Mesodermal cell (in vitro differentiated cells): Measurements from ENCODE around the gene ECE1.
"Not testable (repeated sequence)": the region's sequence is repeated elsewhere in the genome, so short reads cannot be mapped to it uniquely, and the experiment has no call there.

Experiments used
- H3K27ac ChIP-seq: 2 replicates; pipeline ENCODE4 v1.7.0; 2013; ENCODE audit warnings: mild to moderate bottlenecking, low read depth, low read length, moderate library complexity; ENCODE audit not compliant: severe bottlenecking
- H3K36me3 ChIP-seq: 2 replicates; pipeline ENCODE4 v1.7.1; 2013; ENCODE audit warnings: mild to moderate bottlenecking, low read length, moderate library complexity; ENCODE audit not compliant: control insufficient read depth, insufficient read depth
- H3K4me1 ChIP-seq: one replicate; pipeline ENCODE4 v1.7.1; 2013; ENCODE audit warnings: mild to moderate bottlenecking, low read length; ENCODE audit not compliant: insufficient read depth, control insufficient read depth, poor library complexity, severe bottlenecking
- H3K4me3 ChIP-seq: 2 replicates; pipeline ENCODE4 v1.7.0; 2013; ENCODE audit warnings: low read length, control low read depth, mild to moderate bottlenecking; ENCODE audit not compliant: insufficient read depth, poor library complexity, severe bottlenecking; ENCODE audit errors: extremely low read depth
- H3K9me3 ChIP-seq: 2 replicates; pipeline ENCODE4 v1.7.1; 2013; ENCODE audit warnings: mild to moderate bottlenecking, low read length, moderate library complexity; ENCODE audit not compliant: control insufficient read depth
- WGBS, 2 experiments: methylation state at CpG; one replicate each; pipeline ENCODE4 v1.1.5; 2013; ENCODE audit warnings: missing lambda C conversion rate in 2 of 2; ENCODE audit not compliant: insufficient coverage in 2 of 2; 5-methylcytosine and 5-hydroxymethylcytosine counted together

The ECE1 gene

GRCh38 chr1:21289127-21289526, 1.1 kb downstream of the ECE1 start:
- H3K4me3 ChIP-seq, result peak overlapping the region; percentile 45
- 73 to 84% methylated on average over 6 to 8 of the region's 8 CpGs for WGBS, 2 experiments
- H3K9me3 ChIP-seq, result no peaks in the 10 kb centered on the region
- no peak overlapping the region for H3K27ac ChIP-seq
- H3K4me1 ChIP-seq, result peaks cover 13% of the 10 kb centered on the region
- peaks cover 13% of the 10 kb centered on the region for H3K36me3 ChIP-seq

GRCh38 chr1:21287905-21288514, 2.3 kb downstream of the ECE1 start:
- no peak overlapping the region for H3K4me3 ChIP-seq
- H3K27ac ChIP-seq, result no peak overlapping the region
- no peaks in the 10 kb centered on the region for H3K9me3 ChIP-seq
- 93 to 99% methylated on average over 8 of the region's 8 CpGs for WGBS, 2 experiments
- peaks cover 20% of the 10 kb centered on the region for H3K36me3 ChIP-seq
- peaks cover 10% of the 10 kb centered on the region for H3K4me1 ChIP-seq

DNA sequence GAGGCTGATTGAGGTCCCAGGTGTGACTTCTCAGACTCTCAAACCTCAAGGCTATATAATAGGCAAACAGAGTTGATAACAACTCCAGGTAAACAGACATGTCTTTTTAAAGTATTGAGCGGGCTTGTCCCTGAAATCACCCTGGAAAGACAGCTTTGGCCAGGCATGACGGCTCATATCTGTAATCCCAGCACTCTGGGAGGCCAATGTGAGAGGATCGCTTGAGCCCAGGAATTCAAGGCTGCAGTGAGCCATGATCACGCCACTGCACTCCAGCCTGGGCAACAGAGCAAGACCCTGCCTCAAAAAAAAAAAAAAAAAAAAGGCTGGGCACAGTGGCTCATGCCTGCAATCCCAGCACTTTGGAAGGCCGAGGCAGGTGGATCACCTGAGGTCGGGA, 4.9 kb downstream of the ECE1 start:
- WGBS, 2 experiments, result 93 to 100% methylated on average over 3 to 4 of the region's 6 CpGs
- H3K27ac ChIP-seq, H3K4me3 ChIP-seq, H3K9me3 ChIP-seq, H3K4me1 ChIP-seq: not testable (repeated sequence)
- H3K36me3 ChIP-seq, result peaks cover 25% of the 10 kb centered on the region

- no peaks in the 10 kb centered on the region for H3K9me3 ChIP-seq
- H3K4me3 ChIP-seq, result no peak overlapping the region
- no CpG with 5 or more reads among the region's 2 CpGs for WGBS, 2 experiments
- H3K36me3 ChIP-seq, result peaks cover 25% of the 10 kb centered on the region
- no peak overlapping the region for H3K27ac ChIP-seq
- H3K4me1 ChIP-seq, result peaks cover 6% of the 10 kb centered on the region
Observed at GRCh38 chr1:21285055-21285372, 5.2 kb downstream of the ECE1 start.

DNA sequence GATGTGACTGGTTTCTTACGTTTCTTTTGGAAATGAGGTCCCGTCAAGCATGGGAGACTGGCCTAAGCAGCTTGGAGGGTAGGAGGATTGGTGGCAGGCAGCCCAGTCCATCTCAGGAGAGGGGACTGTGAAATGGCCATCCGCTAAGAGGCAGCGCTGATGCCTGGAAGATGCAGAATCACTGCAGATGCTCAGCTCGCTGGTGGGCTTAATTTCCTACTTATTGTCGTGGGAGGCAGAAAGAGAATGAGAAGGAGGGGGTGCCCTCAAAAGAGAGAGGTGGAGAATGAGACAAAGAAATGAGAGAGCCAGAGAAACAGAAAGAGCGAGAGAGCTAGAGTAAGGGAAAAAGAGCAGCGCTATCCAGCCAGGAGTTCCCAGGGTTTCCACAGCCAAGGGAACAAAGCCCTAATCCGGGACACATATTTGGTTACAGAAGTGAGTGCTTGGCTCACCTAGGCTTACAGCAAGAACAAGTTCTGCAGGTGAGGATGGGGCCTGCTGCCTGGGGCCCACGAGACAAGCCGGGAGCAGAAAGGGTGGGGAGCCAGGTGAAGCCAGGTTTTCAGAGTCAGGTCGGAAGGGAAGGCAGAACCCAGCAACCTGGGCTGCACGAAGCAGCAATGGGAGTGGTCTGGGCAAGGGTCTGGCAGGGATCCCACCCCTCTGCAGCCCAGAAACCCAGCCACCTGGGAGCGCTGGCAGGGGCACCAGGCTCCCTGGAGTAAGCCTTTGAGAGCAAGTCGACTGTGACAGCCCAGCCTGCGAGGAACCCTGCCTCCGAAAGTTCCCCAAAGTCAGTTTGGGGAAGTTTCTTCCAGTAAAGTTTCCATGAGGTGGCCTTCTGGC, 5.8 kb downstream of the ECE1 start:
- Histone ChIP-seq H3K4me1 (peaks cover 12% of the 10 kb centered on the region), H3K9me3 (no peaks in the 10 kb centered on the region), H3K4me3 (no peak overlapping the region), H3K27ac (no peak overlapping the region), H3K36me3 (peaks cover 25% of the 10 kb centered on the region)
- WGBS, 2 experiments, result 90 to 92% methylated on average over 17 of the region's 17 CpGs

DNA sequence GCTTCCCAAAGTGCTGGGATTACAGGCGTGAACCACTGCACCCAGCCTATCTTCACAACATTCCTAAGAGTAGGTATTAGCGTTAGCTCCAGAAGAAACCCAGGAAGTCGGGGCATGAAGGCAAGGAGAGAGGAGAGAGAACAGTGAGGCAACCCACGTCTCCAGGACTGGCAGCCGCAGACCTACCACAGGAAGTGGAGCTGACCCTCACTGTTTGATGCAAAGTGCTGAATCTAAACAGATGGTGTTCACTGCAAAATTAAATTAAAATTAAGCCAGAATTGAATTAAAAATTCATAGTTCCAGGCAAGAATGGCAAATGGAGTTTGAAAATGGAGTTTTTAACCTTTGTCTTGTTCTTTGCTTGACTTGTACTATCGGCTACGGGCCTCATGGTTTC, 6.7 kb downstream of the ECE1 start:
- Histone ChIP-seq H3K36me3 (peaks cover 31% of the 10 kb centered on the region), H3K4me3 (no peak overlapping the region), H3K27ac (no peak overlapping the region), H3K9me3 (no peaks in the 10 kb centered on the region), H3K4me1 (peaks cover 21% of the 10 kb centered on the region)
- 95 to 100% methylated on average over 5 to 7 of the region's 7 CpGs for WGBS, 2 experiments

DNA sequence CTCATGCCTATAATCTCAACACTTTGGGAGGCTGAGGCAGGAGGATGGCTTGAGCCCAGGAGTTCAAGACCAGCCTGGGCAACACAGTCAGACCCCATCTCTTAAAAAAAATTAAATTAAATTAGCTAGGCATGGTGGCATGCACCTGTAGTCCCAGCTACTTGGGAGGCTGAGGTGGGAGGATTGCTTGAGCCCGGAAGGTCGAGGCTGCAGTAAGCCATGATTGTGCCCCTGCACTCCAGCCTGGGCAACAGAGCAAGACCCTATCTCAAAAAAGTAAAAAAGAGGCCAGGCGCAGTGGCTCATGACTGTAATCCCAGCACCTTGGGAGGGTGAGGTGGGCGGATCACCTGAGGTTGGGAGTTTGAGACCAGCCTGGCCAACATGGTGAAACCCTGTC, 8.2 kb downstream of the ECE1 start:
- not testable (repeated sequence) for H3K9me3 ChIP-seq, H3K27ac ChIP-seq, H3K4me3 ChIP-seq
- Histone ChIP-seq H3K36me3 (peaks cover 39% of the 10 kb centered on the region), H3K4me1 (peaks cover 26% of the 10 kb centered on the region)
- 87 to 96% methylated on average over 2 to 4 of the region's 4 CpGs for WGBS, 2 experiments

DNA sequence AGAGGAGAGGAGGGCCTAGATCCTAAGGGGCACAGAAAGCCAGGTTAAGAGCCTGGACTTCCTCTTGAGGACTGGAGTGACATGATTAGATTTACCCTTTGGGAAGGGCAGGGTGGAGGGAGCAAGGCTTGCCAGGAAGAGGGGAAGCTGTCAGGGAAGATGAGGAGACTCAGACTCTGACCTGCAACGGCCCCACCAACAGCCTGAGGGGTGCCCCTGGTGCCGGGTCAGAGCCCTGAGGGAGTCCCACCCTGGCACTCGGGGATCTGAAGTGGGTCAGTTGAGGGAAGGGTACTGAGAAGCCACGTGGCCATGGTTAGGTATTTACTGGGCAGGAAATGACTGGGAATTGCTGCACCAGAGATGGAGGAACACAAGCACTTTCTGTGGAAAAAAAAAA, 9.8 kb downstream of the ECE1 start:
- H3K27ac ChIP-seq, result peak overlapping the region; percentile 89
- no peak overlapping the region for H3K4me3 ChIP-seq
- H3K9me3 ChIP-seq, result no peaks in the 10 kb centered on the region
- peaks cover 29% of the 10 kb centered on the region for H3K4me1 ChIP-seq
- WGBS, 2 experiments, result 91 to 93% methylated on average over 3 to 4 of the region's 4 CpGs
- H3K36me3 ChIP-seq, result peaks cover 39% of the 10 kb centered on the region

DNA sequence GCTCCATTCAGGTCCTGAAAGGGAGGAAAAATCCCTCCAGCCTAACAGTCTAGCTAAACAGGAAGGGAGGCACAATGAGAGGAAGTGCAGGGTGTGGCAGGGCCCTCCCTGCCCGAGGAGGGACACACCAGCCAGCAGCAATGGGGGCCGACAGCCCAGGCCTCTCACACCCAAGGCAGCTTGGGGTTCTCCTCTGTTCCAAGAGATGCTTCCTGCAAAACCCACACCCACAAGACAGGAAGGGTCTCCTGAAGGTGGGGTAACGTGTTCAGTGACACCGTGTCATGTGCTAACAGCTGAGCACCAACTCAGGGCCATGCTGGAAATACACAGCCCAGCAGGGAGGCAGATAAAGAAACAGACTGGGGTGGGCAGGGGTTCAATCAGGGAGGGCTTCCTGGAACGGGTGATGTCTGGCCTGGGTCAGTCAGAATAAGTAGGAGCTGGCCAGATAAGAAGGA, 10.2 kb downstream of the ECE1 start:
- Histone ChIP-seq H3K36me3 (peaks cover 39% of the 10 kb centered on the region), H3K27ac (peak overlapping the region; percentile 89), H3K4me3 (no peak overlapping the region), H3K4me1 (peaks cover 29% of the 10 kb centered on the region), H3K9me3 (no peaks in the 10 kb centered on the region)
- WGBS, 2 experiments, result 40 to 63% methylated on average over 2 to 3 of the region's 5 CpGs

DNA sequence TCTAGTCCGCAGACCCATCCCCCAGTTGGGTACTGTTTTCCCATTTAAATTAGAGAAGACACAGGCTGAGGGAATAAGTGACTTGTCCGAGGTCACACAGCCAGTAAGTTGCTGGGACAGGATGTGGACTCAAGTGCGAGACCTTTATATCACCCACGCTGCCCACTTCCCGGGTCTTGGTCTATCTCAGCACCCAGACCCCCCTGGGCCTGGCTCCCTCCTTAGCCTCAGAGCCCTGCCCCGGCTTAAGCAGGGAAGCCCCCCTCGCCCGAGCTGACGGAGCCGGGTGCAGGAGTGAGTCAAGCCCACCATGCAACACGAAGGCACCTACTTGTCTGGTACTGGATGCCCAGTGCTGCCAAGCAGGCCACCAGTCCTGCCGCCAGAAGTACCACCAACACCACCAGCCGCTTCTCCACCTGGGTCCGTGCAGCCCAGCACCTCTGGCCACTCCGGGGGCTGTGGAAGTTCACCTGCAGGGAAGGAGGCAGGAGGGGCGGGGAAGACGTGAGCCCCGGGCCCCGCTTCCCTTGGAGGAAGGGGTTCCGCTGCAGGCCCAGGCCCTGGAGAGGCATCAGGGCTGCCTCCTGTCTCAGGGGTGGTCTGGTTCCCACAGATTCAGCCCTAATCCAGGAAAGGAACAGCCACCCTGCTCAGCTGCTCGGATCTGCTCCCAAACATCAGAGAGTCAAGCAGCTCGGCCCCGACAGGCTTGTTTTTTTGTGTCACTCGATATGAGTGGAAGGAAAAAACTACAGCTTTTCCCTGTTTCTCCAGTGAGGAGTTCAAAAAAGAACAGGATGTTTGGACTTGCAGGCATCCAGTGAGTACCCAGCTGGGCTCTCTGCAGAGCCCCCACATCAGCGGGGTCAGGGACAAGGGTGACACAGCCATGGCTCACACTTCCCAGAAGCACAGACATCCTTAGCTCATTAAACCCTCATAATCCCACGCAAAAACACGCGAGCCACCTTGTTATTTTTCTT, 11.1 kb downstream of the ECE1 start:
- peak overlapping the region; percentile 89 for H3K27ac ChIP-seq
- 87 to 90% methylated on average over 20 to 23 of the region's 28 CpGs for WGBS, 2 experiments

More for the DNA sequence above, 11.1 kb downstream of the ECE1 start:
- peaks cover 46% of the 10 kb centered on the region for H3K36me3 ChIP-seq
- no peak overlapping the region for H3K4me3 ChIP-seq
- peaks cover 29% of the 10 kb centered on the region for H3K4me1 ChIP-seq
- no peaks in the 10 kb centered on the region for H3K9me3 ChIP-seq
